Measurements from ENCODE around the gene THSD4. TPM values are rescaled to one million over a fixed set of nuclear protein-coding genes. Genes with fewer than 3 reads are reported as not detected.

THSD4 gene
- total RNA-seq, 2 donors from 2014 or later, result 71.2 to 150 TPM

DNA sequence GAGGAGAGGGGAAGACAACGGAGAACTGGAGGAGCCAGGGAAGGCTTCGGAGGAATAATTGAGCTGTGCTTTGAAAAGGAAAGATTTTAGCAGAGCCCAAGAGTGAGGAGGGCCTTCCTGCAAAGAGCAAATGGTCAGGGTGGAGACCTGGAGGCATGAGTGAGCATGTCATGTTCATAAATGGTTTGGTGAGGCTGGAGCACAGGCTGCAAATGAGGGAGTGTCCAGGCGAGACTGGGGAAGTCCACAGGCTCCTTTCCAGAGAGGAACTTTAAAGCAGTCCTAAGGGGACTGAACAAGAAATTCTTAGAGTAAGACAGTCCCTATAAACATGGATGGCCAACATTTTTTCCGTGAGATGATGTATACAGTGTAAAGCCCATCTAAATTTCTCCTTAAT is 108.8 kb downstream of the THSD4 start:
- H3K9me3 ChIP-seq, result no peaks in the 10 kb centered on the region
- no peaks in the 10 kb centered on the region for H3K36me3 ChIP-seq
- H3K27me3 ChIP-seq (replicated peaks; ENCODE audit: insufficient read depth), result no peaks in the 10 kb centered on the region
- TF ChIP-seq, protein P1, sequence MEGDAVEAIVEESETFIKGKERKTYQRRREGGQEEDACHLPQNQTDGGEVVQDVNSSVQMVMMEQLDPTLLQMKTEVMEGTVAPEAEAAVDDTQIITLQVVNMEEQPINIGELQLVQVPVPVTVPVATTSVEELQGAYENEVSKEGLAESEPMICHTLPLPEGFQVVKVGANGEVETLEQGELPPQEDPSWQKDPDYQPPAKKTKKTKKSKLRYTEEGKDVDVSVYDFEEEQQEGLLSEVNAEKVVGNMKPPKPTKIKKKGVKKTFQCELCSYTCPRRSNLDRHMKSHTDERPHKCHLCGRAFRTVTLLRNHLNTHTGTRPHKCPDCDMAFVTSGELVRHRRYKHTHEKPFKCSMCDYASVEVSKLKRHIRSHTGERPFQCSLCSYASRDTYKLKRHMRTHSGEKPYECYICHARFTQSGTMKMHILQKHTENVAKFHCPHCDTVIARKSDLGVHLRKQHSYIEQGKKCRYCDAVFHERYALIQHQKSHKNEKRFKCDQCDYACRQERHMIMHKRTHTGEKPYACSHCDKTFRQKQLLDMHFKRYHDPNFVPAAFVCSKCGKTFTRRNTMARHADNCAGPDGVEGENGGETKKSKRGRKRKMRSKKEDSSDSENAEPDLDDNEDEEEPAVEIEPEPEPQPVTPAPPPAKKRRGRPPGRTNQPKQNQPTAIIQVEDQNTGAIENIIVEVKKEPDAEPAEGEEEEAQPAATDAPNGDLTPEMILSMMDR (IDR thresholded peaks at IDR 0.05), result no peak
- no peak overlapping the region for H3K27ac ChIP-seq
- H3K4me3 ChIP-seq, result no peak overlapping the region
- ATAC-seq (ENCODE audit: insufficient number of reproducible peaks, low FRiP score, low read depth) (no peak), DNase-seq (ENCODE audit: low spot score) (no peak)
- peaks cover 3 to 22% of the 10 kb centered on the region in 2 donors for H3K4me1 ChIP-seq (ENCODE audit: control insufficient read depth in 1 of 2, low read depth in 2 of 2)

DNA sequence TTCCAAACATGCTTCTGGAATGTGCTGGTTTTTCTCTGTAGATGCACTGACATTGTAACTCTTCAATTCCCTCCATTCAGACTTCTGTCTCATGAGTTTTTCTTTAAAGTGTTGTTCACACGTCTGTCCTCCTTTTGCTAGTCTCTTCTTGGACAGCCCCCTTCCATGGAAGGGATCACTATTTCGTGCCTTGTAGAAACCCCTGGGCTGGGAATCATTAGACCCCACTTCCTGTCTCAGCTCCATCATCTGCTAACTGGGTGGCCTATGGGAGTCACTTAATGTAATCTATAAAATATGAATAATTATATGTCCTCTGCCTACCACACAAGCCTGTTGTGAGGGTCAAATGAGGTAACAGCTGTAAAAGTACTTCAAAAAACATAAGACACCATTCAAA is 110.6 kb downstream of the THSD4 start:
- Histone ChIP-seq H3K4me1 (ENCODE audit: control insufficient read depth in 1 of 2, low read depth in 2 of 2) (peaks cover 0 to 9% of the 10 kb centered on the region in 2 donors), H3K27ac (no peak overlapping the region), H3K4me3 (no peak overlapping the region), H3K9me3 (no peaks in the 10 kb centered on the region), H3K27me3 (replicated peaks; ENCODE audit: insufficient read depth) (no peaks in the 10 kb centered on the region), H3K36me3 (no peaks in the 10 kb centered on the region)
- TF ChIP-seq, protein P1 (IDR thresholded peaks at IDR 0.05), result no peak
- DNase-seq (ENCODE audit: low spot score) (no peak), ATAC-seq (ENCODE audit: insufficient number of reproducible peaks, low FRiP score, low read depth) (no peak)

DNA sequence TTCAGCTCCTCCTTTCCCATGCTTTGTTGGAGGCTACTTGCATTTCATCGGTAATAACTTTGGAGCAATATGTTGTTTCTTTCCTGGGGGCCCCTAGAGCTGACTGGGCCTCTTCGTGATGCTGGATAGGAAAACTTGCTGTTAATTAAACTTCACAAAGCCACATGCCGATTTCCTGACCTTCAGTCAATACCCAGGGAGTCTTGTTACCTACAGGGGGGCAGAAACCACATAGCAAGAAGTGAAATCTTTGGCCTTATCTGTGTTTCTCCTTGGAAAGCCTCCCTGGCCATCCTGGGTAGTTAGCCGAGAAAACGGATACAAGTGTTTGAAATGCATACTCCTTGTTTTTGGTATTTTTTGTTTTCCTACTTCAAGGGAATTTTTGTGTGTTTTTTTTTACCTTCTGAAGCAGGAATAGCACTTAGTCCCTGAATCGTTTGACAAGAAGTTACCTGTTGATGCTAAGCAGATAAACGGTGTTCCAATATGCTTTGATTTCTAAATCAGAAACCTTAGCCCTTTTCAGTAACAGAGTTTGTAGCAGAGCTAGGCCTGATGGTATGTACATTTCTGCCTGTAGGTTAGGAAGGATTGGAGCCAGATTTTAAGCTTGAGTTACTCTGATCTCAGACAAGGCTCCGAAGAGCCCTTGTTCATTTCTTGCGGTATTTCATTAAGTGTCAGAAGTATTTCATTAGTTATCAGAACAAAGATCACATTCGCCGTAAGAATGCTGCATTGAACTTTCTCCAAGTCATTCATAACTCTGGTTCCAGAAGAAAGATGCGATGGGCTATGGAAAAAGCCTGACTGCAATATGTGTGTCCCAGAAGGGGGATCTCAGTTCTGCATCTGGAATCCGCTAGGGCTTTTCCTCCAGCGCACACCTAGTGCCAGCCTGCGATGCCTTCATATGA is 111.5 kb downstream of the THSD4 start:
- Histone ChIP-seq H3K9me3 (no peaks in the 10 kb centered on the region), H3K4me1 (ENCODE audit: control insufficient read depth in 1 of 2, low read depth in 2 of 2) (peaks cover 0 to 15% of the 10 kb centered on the region in 2 donors), H3K4me3 (no peak overlapping the region), H3K36me3 (no peaks in the 10 kb centered on the region), H3K27ac (no peak overlapping the region), H3K27me3 (replicated peaks; ENCODE audit: insufficient read depth) (no peaks in the 10 kb centered on the region)
- DNase-seq (ENCODE audit: low spot score) (no peak), ATAC-seq (ENCODE audit: insufficient number of reproducible peaks, low FRiP score, low read depth) (no peak)
- TF ChIP-seq, protein P1 (IDR thresholded peaks at IDR 0.05), result no peak

DNA sequence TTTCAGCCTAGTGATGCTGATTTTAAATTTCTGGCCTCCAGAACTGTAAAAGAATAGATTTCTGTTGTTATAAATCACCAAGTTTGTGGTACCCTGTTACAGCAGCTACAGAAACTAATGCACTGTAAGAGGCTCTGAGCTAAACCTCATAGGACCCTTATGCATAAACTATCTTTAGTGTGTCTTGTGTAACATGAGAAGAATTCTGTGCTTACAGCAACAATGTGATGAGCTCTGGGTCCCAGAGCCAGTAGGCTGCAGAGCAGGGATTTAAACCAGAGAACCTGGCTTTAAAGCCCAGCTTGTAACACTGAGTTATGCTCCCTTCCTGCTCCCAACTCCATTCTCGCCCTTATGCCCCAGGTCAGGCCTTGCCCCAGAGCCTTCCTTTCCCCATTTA is 113.1 kb downstream of the THSD4 start:
- TF ChIP-seq, protein P1 (IDR thresholded peaks at IDR 0.05), result no peak
- Histone ChIP-seq H3K4me3 (no peak overlapping the region), H3K9me3 (no peaks in the 10 kb centered on the region), H3K27me3 (replicated peaks; ENCODE audit: insufficient read depth) (no peaks in the 10 kb centered on the region), H3K36me3 (no peaks in the 10 kb centered on the region), H3K4me1 (ENCODE audit: control insufficient read depth in 1 of 2, low read depth in 2 of 2) (peaks cover 0 to 29% of the 10 kb centered on the region in 2 donors), H3K27ac (no peak overlapping the region)
- no peak for ATAC-seq (ENCODE audit: insufficient number of reproducible peaks, low FRiP score, low read depth)
- DNase-seq (ENCODE audit: low spot score), result no peak

DNA sequence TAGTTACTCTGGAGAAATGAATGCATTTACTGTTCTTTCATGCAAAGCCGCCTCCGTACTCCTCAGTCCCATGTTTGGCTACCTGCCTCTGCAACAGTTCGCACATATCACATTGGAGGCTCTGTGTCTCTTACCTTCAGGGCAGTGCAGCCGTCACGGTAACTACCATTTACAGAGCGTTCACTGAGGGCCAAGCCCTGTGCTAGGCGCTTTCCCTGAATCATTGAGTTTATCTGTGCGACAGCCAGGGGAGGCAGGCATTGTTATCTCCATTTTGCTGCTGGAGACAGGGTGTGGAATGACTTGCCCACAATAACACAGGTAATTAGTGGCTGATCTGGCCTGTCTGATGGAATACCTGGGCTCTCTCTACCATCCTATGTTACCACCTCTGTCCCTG is 115.0 kb downstream of the THSD4 start:
- H3K4me3 ChIP-seq, result no peak overlapping the region
- no peak overlapping the region for H3K27ac ChIP-seq
- no peak for ATAC-seq (ENCODE audit: insufficient number of reproducible peaks, low FRiP score, low read depth)
- no peaks in the 10 kb centered on the region for H3K9me3 ChIP-seq
- no peak for DNase-seq (ENCODE audit: low spot score)
- H3K4me1 ChIP-seq (ENCODE audit: control insufficient read depth in 1 of 2, low read depth in 2 of 2), result peaks cover 0 to 37% of the 10 kb centered on the region in 2 donors
- H3K36me3 ChIP-seq, result no peaks in the 10 kb centered on the region
- TF ChIP-seq, protein P1 (IDR thresholded peaks at IDR 0.05), result no peak
- H3K27me3 ChIP-seq (replicated peaks; ENCODE audit: insufficient read depth), result no peaks in the 10 kb centered on the region

Measured in thoracic aorta (tissue), 2 donors.